ENCODE results near the gene HES7. TPM values are rescaled to one million over a fixed set of nuclear protein-coding genes. Genes with fewer than 3 reads are reported as not detected.
"Not testable (repeated sequence)": the region's sequence is repeated elsewhere in the genome, so short reads cannot be mapped to it uniquely, and the experiment has no call there.

HES7 gene
- polyA plus RNA-seq, 4 donors = 0.13 TPM; not detected in 3

- no peak for DNase-seq (ENCODE audit: low read depth in 4 of 4, low spot score in 2 of 4)
Measured at GRCh38 chr17:8124350-8125153, 646 bp upstream of the HES7 start.

DNA sequence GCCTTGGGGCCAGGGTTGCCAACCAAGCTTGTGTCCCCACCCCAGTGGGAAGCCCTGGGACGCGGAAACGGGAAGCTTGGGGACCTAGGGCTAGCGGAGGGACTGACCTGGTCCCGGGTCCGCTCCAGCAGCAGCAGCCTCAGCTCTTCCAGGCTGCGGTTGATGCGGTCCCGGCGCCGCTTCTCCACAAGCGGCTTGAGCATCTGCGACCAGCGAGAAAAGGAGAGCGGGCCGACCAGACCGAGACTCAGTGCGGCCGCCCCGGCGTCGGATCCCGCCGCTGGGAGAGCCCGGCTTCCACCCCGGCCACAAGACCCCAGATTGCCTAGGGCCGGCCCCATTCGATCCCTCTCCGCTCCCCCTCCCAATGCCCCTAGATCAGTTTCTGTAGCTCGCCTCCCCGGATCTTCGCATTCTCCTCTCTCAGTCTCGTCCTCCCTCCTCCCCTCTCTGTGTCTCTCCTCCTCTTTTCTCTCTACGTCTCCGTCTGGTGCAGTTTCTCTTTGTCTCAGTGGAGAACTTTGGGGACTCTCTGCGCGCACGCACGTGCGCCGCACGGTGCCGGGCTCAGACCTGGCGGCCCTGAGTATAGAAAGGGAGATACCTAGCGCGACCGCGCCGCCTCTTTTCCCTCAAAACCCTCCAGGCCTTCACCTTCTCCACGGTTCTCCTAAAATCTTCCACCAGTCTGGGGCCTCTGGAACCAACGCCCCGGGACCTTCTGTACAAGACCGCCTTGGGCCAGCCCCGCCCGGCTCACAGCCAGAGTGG lies 797 bp downstream of the HES7 start:
- peak in 1 of 4 donors; percentile 17 for DNase-seq (ENCODE audit: low read depth in 4 of 4, low spot score in 2 of 4)

GRCh38 chr17:8122422-8122923 lies 1.4 kb downstream of the HES7 start:
- peak in 1 of 4 donors; percentile 11 for DNase-seq (ENCODE audit: low read depth in 4 of 4, low spot score in 2 of 4)

DNA sequence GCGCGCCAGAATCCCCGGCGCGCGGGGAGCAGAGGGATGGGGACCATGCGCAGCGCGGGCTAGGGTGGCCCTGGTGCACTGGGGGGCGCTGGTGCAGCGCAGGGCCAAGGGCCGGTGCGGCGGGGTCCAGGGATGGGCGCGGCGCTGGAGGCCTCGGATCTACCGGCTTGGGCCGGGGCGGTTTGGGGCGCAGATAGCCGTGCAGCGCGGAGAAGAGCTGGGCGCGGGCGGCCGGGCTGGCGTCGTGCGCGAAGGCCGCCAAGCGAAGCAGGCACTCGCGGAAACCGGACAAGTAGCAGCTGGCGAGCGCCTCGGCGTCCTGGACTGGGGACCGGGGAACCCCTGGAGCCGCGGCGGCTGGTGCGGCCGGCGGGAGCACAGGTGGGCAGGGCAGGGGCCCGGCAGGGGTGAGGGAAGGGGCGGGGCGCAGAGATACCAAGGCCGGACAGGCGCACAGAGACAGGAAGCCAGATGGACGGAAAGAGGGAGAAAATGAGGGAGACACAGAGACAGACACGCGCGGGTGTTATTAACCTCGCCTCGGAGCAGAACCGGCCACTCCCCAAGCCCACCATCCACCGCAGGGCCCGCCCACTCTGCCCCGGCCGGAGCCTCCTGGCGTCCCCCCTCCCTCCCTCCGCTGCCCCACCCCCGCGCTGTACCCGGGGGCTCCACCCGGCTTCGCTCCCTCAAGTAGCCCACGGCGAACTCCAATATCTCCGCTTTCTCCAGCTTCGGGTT lies 2.1 kb downstream of the HES7 start:
- DNase-seq (ENCODE audit: low read depth in 4 of 4, low spot score in 2 of 4) = peak in 1 of 4 donors; percentile 6

DNA sequence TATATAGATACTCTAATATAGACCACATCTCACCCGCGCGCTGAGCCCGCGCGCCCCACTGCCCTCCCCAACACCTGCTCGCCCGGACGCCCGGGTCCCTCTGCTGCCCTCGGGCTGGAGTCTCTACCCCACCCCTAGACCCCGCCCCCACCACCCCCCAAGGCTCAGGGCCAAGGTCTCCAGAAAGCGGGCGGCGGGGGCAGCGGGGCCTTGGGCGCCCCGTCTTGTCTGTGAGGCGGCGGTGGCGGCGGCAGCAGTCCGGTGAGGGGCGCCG lies 2.6 kb downstream of the HES7 start:
- no peak for DNase-seq (ENCODE audit: low read depth in 4 of 4, low spot score in 2 of 4)

DNA sequence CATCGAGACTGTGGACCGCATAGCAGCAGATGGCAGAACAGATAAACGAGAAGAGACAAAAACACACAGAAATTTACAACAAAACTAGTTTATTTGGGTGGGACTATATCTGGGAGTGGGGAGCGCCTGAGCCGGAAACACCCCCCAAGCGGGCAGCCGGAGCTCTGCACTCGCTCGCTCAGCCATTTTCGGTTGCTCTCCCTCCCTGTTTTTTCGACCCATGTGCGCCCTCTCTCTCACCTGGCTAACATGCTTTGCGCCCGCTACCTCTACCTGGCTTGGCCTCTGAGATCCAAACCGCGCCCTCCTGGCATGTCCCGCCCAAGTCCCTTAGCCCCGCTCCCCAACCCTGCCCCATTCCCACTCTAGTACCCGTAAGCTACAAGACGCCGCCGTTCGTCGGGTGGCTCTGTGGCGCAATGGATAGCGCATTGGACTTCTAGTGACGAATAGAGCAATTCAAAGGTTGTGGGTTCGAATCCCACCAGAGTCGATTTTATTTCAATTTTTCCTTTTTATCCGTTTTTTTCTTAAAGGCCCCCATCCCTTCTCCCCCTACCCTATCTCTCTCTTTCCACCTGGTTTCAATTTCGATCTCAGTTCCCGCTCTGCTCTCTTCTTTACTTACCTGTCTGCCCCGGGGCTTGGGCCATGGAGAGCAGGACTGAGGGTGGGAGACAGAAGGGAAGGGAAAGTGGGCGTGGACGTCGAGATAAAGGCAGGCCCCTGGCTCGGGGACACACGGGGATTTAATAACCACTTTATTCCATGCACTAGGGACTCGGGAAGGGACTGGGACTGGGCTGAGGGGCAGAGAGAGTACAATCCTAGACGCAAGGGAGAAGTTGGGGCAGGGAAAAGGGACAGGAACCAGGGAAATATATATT lies 3.1 kb downstream of the HES7 start:
- DNase-seq (ENCODE audit: low read depth in 4 of 4, low spot score in 2 of 4) = no peak

DNA sequence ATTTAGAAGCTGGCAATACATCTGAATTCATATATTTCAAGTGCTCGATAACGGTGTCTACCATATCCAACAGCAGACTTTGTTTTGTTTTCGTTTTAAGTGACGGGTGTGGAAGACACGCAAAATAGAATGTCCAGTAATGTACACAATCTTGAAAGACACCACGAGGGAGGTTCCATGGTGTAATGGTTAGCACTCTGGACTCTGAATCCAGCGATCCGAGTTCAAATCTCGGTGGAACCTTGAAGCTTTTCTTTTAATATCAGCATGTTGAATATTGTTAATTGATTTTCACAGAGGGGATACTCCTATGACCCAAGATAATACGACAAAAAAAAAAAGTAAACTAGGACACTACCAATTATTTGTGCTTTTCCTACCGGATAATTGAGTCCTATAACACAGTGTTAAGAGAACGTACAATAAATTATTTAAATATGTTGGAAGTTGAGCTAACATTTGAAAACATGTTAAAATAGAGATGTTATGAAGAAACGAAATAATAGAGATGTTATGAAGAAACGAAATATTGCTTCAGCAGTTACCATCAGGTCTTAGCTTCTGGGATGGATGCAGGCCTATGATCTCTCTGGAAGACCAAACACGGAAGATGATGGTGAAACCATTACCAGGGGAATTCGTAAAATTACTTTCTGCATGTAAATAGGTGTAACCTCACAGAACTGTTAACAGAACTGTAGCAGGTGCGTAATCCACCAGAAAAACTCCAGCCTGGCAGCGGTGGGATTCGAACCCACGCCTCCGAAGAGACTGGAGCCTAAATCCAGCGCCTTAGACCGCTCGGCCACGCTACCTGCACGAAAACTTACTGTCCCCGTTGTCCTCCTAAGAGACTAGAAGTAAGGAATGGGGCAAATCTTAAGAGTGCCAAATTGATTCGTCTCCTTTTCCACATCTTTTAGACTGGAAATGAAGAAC lies 4.1 kb downstream of the HES7 start:
- peak in 3 of 4 donors; percentile 86 to 94 (median 92) for DNase-seq (ENCODE audit: low read depth in 4 of 4, low spot score in 2 of 4)

DNA sequence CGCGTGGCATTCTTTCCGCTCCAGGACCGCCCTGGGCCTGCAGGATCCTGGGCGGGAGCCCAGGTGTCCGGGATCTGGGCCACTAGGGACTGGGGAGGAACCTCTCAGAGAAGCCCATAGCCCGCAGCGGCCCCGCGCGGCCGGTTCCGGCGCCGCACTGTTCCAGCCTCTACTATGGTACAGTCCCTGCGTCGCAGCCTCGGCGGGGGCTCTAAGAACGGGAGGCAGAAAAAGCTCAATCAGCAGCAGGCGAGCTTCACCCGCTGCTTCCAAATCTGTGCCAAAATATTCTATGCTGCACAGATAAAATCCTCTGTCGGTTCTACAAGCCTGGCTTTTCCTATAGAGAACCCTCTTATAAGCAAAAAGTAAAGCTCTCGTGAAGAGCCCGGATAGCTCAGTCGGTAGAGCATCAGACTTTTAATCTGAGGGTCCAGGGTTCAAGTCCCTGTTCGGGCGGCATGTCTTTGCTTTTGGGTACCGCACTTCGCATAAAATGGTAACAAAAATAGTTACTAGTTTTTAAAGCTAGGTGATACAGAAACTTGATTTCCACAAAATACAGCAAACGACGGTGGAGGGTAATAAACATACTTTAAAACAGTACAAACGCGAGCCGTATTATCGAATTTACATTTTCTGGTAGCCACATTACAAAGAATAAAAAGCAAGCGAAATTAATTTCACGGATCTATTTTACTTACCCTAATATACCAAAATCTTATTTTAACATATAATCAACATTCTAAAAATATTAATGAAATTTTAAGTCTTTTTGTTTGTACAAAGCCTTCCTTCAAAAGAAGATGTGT lies 4.9 kb downstream of the HES7 start:
- DNase-seq (ENCODE audit: low read depth in 4 of 4, low spot score in 2 of 4) = peak in 1 of 4 donors; percentile 85

DNA sequence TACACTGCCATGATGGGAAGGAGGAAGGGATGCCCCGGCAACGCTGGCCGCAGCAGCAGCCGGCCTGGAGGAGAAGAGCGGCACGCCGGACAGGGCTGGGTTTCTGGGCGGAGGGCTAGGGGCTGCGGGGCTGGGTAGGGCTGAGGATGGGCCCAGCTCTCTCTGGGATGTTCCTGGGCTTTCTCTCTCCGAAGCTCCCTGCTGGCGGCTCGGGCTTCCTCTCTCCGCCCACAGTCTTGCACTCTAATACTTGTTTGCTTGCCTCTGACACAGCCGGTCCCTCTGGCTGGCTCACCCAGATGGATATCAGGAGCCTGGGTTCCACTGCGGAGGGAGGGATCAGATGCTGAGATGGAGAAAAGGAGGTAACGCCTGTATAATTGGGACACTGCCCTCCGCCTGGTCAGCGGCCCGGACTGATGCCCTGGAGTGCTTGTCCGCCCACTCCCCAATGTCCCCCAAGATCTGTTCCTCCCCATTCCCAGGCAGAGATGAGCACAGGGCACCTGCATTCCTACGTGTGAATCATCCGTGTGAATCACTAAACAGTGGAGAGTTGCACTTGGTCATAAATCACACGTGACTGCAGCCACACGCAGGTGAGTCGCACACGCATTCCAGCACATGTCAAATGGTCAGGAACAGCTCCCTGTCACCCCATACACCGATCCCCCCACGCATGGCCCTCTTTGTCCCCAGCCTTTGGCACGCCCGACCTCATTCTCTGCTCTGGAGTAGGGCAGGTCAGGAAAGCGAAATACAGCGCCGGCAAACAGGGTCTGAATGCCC lies 5.7 kb downstream of the HES7 start, which contains the start of gene ALOXE3:
Gene ALOXE3, minus strand, starts transcription at position 535 of the 789 bp plus-strand sequence. Its CDS starts 524 bp downstream, at position 11.
- DNase-seq (ENCODE audit: low read depth in 4 of 4, low spot score in 2 of 4) = peak in 1 of 4 donors; percentile 36

DNA sequence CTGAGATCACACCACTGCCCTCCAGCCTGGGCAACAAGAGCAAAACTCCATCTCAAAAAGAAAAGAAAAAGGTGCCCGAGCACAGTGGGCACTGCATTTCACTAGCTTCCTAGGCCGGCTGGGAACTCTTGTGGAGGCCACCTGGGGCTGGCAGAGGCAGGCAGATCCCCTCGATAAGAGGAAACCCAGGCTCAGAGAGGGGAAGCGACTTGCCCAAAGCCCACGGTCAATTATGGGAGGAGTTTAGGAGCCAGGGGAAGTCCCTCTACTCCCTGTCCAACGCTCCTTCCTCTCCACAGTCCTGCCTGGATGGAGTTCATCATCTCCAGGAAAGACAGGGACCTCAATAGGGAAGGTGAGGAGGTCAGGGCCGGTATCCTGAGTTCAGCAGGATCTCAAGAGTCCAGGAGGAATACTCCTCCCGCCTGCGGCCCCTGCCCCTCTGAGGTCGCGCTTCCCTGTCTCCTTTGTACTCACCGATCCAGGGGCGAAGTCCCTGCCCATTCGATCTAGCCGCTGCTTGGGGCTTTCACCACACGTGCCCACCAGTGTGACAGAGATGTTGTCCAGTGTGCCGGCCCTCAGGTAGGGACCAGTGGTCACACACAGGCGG lies 6.4 kb downstream of the HES7 start:
- no peak for DNase-seq (ENCODE audit: low read depth in 4 of 4, low spot score in 2 of 4)

GRCh38 chr17:8116776-8117175 lies 7.1 kb downstream of the HES7 start:
- DNase-seq (ENCODE audit: low read depth in 4 of 4, low spot score in 2 of 4) = no peak

DNA sequence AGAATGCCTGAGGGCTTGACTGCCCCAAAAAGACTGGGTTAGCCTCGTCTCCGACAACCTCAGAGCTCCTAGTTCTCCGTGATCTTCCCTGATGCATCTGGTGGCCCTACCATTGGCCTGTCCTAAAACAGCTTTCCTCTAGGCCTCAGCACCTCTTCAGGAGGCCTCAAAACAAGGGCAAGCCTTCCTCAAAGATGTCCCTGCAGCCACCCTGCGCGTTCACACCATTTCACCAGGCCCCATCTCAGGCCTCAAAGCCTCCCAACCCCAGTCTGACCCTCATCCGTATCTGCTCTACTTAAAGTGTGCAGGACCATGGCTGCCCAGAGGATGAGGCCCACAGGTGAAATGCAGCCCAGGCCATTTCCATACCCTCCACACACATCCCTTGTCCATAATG lies 13.0 kb downstream of the HES7 start:
- no peak for DNase-seq (ENCODE audit: low read depth in 4 of 4, low spot score in 2 of 4)

GRCh38 chr17:8110456-8110804 lies 13.5 kb downstream of the HES7 start:
- DNase-seq (ENCODE audit: low read depth in 4 of 4, low spot score in 2 of 4) = no peak

DNA sequence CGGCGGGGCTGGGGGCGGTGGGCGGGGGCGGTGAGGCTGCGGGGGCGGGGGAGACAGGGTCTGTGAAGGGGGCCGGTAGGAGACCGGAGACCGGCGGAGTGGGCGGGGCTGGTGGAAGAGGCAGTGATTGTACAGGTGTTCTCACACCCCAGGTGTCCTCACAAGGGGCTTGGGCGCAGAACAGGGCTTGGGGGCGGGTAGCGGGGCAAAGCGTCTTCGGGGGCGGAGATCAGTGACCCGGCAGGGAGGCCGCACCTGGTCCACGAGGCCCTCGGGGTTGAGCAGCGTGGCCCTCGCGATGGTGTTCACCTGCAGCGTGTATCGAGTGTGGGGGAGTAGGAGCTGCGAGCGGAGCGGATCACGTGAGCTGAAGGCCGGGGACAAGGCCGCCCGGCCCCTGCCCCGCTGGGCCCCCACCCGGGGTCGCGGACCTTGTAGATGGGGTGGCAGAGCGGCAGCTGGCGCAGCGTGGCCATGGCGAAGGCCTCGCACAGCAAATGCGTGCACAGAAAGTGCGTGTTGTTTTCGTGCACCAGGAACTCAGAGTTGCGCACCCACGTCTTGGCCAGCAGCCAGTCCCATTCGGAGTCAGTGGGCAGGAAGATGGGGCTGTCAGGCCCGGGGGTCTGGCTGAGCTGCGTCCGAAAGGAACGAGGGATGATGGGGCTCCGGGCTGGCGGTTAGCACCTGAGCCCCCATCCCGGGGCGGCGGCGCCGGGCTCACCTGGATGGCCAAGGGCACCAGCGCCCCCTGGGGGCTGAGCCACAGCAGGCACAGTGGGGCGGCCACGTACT lies 14.0 kb downstream of the HES7 start:
- peak in 2 of 4 donors; percentile 9 to 53 for DNase-seq (ENCODE audit: low read depth in 4 of 4, low spot score in 2 of 4)

GRCh38 chr17:8108972-8109660 lies 14.8 kb downstream of the HES7 start:
- no peak for DNase-seq (ENCODE audit: low read depth in 4 of 4, low spot score in 2 of 4)

DNA sequence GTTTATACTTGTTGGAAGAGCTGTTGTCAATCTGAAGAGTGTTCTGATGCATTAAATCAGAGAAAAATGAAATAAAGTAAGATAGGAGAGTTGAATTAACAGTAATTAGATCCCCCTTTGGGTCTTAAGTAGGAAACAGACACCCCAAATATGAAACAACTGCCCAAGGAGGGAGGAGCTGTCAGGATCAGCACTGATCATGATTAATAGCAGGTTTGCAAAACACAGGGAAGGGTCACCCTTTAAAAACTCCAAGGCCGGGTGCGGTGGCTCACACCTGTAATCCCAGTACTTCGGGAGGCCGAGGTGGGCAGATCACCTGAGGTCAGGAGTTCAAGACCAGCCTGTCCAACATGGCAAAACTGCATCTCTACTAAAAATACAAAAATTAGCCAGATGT lies 16.9 kb downstream of the HES7 start:
- DNase-seq (ENCODE audit: low read depth in 4 of 4, low spot score in 2 of 4) = not testable (repeated sequence)
